Measurements from ENCODE around the gene MGLL.
"Not testable (repeated sequence)": the region's sequence is repeated elsewhere in the genome, so short reads cannot be mapped to it uniquely, and the experiment has no call there.

The MGLL gene

DNA sequence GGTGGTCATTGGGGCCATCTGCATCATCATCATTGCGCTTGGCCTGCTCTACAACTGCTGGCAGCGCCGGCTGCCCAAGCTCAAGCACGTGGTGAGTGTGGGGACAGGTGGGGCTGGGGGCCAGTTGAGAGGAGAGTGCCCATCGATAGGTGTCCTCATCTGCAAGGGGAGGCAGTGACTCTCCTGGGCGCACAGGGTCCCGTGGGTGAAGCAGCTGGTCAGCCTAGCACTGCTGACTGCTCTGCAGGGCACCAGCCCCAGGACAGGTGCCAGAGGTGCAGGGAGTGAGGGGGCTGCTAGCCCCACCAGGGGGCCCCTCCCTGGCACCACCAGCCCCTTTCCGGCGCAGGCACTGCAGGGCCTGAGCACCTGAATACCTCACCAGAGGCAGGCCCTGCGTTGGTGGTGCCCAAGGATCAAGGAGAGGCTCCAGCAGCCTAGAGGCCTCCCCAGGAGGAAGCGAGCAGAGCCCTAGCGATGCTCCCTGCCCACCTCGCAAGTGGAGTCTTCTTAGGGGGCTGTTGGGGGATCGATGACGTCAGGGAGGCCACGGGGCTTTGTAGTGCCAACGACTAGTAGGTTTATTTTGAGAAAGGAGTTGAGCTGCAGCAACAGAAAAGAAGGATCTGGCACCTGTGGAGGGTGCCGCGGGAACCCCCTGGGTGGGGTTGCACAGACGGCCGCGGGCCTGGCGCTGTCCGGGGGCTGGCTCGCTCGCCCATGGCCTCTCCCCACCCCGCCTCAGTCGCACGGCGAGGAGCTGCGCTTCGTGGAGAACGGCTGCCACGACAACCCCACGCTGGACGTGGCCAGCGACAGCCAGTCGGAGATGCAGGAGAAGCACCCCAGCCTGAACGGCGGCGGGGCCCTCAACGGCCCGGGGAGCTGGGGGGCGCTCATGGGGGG is 150.5 kb downstream of the MGLL start:
- peak; percentile 76 for DNase-seq

DNA sequence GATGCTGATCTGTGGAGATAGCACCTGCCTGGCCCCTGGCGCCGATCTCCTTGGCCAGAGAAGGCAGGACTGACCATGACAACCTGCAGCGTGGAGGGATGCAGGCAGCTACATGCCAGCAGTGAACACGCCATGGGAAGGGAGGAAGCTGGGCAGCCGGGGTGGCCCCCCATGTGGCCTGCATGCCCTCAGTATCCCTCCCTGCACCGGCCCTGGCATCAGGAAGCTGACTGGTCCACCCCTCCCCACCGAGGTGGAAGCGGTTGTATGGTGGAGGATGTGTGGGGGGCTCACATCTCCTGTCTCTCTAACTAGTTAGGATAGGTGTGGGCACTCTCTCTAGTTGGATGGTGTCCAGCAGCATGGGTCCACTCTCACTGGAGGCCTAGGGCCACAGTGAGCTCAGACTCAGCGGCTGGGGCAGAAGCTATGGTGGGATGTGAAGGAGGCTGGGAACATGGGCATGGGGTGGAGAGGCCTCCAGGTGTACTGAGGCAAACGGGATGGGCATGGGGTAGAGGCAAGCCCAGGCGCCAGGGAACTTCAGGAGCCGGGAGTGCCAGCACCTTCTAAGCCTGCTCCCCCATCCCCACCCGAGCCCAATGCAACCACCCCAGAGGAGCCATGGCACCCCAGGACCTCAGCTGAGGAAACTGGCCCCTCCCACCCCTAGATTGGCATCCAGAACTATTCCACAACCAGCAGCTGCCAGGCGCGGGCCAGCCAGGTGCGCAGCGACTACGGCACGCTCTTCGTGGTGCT is 151.4 kb downstream of the MGLL start:
- peak; percentile 50 for DNase-seq

DNA sequence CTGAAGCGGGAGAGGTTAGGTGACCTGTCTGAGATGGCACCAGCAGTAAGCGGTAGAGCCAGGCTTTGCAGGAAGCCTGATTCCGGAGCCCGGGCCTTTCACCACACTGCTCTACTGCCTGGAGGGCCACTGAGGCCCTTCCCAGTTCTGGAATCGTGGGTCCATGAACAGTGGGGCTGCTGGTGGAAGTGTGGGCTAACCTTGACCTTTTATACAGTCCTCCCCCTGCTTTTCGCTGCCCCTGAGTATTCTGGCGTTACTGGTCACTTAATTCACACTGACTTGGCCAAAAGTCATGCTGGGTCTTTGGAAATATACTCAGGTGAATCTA is 152.1 kb downstream of the MGLL start:
- DNase-seq: no peak

DNA sequence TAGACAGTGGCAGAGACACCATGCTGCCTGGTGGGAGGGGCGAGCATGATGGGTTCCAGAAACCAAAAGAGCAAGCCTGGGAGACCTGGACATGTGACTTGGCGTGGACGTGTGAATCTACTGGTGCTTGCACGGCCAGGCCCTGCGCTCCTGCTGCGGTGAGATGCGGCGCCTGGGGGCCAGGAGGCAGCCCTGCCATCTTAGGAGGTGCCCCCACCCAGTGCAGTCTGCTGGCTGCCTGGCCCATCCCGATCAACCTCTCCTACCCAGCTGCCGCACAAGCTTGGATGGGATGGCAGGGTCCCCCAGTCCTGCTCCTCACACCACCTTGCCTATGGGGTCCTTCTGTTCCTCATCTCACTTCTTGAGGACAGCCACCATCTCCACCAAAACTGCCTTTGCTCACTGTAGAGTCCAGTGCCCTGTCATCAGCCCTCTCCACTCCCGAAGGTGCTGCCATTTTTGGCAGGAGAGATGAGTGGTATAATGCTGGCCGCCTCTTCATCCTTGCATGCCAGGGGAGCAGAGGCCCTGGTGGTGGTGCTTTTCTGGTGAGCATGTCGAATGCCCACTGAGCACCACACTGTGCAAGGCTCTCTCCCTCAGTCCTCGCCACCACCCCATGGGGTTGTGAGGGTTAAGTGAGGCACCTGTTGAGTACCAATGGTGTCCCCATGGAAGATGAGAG is 152.6 kb downstream of the MGLL start:
- DNase-seq: no peak

DNA sequence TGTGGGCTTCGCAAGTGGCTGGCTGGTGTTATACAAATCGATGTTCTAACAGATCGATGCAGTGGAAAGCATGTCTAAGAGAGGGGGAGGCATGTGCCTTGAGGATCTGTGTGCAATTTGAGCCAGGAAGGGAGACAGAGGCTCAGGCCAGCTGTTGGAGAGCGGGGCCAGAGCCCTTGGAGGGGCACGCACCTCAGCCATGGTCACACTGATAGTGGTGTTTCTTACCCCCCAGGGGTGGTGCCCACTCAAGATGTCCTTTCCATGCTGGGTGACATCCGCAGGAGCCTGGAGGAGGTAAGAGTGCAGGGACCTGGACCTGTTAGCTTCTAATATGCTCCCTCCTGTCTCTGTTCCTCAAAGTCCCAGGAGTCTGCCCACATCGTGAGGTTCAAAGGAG is 153.4 kb downstream of the MGLL start:
- no peak for DNase-seq

DNA sequence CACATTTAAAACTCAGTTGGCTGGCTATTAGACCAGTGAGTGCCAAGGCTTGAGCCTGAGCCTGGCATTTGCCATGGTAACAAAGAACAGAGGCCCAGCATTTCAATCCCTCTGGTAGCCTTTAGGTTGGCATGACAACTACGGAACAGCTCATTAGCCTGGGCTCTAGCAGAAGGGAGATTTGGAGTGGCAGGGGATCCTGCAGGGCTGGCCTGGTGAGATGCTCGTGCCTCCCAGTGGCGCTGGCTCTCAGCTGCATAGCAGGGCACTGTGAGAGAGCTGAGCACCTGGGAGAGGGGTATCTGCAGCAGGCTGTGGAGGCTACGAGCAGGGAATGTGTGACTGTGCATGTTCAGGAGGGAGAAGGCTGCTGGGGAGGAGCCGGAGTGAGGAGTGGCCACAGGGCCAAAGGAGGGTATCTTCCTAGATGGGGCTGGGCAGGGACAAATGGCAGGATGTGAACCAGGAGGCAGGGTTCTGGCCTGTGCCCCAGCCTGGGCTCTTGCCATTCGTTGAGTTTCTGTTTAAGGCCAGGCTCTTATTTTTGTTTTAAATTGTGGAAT is 155.1 kb downstream of the MGLL start:
- DNase-seq: no peak

DNA sequence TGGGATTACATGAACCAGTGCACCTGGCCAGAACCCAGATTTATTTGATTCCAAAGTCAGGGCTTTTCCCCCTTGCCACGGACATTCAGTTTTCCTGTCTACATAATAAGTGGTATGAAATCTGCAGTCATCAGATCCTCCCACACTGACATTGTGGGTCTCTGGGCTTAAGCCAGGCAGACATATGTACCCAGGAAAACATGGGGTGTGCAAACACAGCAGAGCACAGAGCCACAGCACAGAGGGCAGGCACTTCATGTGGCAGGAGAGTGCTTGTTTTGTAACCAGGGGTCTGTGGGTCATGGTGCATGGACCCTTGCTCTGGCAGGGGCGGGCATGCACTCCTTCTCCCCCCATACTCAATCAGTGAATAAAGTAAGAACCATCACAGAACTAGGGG is 155.6 kb downstream of the MGLL start:
- no peak for DNase-seq

DNA sequence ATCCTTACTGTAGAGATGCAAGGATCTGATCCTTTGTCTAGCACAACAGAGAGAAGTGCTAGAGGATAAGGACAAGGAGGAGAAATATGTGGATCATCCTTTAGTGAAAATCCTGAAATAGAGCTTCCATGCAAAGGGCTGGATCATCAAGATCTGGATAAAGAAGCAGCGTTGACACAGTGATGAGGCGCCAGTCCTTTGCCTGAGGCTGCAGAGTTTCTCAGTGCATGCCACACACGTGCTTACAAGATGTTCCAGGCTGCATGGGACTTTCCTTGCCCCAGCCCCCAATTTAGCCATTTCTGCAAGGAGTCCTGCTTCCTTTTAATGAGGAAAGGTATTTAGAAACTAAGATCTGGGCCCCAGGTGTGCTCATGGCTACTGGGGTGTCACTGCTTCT is 156.7 kb downstream of the MGLL start:
- no peak for DNase-seq

DNA sequence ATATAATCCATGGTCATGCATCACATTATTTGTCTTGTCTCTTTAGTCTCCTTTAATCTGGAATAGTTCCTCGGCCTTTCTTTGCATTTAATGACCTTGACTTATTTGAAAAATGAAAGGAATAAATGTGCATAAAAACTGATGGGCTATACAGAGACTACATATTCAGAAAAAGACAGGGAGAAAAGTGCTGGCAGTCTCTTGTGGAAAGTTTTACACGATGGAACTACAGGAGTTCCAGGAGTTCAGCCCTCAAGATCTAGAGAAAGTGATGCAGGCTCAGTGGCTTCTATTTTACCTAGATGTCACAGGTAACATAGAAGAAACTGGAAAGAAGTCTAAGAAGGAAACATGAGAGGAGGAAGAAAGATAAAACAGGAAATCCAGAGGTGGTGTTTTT is 157.2 kb downstream of the MGLL start:
- no peak for DNase-seq

DNA sequence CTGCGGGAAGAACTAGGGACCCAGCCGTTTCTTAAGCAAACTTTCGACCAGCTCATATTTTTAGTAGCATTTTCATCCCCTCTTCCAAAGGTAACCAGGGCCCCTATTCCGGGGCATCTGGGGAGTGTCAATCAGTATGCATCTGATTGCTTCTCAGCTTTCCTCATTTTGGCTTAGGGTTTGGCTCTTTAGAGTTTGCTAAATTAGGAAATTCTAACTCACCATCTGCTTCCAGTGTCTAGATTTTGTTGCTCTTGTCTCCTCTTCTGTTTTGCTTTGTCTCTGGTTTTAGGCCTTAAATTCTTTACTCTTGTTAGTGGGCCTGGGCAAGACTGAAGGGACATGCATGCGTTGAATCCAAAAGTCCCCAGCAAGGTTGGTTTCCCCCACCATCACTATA is 159.2 kb downstream of the MGLL start:
- DNase-seq: no peak

DNA sequence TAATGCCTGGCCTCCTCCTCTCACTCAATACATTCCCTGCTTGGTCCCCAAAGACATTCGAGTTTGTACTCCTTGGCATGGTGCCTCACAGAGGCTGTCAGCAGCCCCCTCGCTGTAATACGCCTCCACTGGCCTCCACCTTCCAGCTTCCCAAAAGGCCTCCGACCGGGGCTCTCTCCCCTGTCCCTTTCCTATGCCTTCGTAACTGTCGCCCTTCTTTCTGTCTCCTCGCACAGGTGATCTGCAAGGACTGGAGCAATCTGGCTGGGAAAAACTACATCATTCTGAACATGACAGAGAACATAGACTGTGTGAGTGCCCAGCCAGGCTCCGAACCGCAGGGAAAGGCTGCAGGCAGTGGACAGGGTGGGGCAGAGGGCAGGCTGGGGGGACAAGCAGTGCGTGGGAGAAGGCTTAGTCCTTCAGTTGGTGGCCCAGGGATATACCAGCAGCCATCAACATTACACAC is 160.3 kb downstream of the MGLL start:
- DNase-seq: no peak

DNA sequence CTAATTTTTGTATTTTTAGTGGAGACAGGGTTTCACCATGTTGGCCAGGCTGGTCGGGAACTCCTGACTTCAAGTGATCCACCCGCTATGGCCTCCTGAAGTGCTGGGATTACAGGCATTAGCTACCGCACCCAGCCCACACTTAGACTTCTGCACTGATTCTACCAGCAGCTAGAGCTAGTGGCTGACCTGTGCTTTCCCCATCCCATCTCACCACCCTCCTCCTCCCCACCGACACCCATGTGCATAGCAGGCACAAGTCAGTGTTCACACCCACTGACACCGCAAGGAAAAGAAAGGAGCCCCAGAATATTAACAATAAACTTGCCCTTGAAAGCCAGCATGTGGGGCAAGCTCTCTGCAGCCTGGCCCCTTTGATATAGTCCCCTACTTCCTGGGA is 160.7 kb downstream of the MGLL start:
- DNase-seq: no peak

DNA sequence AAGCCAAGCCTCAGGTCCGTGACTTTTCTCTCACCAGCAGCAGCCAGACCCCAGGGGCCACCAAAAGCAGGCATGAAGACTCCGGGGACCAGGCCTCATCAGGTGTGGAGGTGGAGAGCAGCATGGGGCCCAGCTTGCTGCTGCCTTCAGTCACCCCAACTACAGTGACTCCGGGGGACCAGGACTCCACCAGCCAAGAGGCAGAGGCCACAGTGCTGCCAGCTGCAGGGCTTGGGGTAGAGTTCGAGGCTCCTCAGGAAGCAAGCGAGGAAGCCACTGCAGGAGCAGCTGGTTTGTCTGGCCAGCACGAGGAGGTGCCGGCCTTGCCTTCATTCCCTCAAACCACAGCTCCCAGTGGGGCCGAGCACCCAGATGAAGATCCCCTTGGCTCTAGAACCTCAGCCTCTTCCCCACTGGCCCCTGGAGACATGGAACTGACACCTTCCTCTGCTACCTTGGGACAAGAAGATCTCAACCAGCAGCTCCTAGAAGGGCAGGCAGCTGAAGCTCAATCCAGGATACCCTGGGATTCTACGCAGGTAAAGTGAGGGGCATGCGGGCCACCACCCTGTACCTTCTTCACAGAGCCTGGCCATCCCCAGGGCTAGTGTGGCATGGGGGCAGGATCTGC is 161.6 kb downstream of the MGLL start:
- DNase-seq: no peak

DNA sequence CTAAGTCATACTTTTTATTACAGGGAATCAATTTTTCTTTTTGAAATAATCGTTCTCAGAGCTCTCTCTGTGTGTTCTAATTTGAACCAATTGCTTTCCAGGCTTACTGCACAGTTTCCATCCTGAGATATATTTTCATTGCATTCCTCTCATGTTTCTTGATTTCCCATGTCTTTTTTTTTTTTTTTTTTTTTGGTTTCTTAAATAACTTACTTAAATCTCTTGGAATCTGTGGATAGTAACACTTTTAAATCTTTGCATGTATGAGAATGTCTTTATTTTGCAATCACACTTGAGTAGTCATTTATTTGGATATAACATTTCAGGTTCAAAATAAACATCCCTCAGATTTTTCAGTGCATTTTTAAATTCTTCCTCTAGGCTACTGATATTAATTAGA is 164.1 kb downstream of the MGLL start:
- DNase-seq: no peak

DNA sequence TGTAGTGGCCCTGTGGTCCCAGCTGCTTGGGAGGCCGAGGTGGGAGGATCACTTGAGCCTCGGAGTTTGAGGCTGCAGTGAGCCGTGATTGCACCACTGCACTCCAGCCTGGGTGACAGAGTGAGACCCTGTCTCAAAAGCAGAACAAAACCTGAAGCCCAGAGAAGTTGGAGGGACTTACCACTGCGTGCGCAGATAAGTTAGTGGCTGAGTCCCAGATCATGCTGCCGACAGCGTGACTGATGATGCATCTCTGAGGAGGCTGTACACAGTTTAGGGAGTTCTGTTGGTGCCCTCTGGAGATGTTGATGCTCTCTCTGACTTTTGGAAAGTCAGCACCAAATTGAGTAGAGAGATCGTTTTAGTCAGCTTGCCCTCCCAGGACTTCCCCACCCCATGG is 165.4 kb downstream of the MGLL start:
- no peak for DNase-seq

DNA sequence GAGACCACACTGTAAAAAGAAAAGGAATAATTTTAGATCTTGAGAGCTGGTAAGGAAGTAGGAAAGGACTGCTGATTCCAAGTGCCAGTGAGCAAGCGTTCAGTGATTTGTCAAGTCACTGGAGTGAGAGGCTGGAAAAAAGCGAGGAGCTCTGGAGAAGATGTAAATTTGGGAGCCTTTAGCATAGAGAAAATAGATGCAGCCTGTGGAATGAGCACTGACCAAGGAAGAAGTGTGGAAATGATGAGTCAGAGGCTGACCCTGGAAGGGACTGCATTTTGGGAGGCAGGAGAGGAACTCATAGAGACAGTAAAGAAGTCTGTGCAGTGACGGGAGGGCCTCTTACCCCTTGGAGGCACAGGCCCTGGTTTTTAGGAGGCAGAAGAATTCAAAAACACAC is 166.7 kb downstream of the MGLL start:
- DNase-seq: no peak

DNA sequence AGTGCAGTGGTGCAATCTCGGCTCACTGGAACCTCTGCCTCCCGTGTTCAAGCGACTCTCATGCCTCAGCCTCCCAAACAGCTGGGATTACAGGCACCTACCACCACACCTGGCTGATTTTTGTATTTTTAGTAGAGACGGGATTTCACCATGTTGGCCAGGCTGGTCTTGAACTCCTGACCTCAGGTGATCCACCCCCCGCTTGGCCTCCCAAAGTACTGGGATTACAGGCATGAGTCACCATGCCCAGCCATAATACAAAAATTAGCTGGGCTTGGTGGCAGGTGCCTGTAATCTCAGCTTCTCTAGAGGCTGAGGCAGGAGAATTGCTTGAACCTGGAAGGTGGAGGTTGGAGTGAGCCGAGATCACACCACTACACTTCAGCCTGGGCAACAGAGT is 167.3 kb downstream of the MGLL start:
- DNase-seq: not testable (repeated sequence)

DNA sequence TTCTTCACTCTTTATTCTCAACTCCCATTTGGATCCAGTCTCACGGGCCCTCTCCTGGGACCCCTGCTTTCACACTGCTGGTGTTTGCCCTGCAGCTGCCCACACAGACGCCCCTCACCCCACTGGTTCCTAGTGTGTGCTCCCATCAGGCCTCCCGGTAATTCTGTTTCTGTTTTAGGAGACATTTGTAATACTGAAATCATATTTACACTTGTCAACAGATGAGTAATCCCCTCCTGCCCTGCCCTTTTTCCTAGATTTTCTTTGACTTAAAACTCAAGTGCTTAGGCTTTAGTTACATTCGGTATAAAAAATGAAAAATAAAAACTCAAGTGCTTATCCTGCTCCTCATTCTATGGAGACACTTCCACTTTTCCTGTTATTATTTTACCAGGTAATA is 167.9 kb downstream of the MGLL start:
- no peak for DNase-seq

DNA sequence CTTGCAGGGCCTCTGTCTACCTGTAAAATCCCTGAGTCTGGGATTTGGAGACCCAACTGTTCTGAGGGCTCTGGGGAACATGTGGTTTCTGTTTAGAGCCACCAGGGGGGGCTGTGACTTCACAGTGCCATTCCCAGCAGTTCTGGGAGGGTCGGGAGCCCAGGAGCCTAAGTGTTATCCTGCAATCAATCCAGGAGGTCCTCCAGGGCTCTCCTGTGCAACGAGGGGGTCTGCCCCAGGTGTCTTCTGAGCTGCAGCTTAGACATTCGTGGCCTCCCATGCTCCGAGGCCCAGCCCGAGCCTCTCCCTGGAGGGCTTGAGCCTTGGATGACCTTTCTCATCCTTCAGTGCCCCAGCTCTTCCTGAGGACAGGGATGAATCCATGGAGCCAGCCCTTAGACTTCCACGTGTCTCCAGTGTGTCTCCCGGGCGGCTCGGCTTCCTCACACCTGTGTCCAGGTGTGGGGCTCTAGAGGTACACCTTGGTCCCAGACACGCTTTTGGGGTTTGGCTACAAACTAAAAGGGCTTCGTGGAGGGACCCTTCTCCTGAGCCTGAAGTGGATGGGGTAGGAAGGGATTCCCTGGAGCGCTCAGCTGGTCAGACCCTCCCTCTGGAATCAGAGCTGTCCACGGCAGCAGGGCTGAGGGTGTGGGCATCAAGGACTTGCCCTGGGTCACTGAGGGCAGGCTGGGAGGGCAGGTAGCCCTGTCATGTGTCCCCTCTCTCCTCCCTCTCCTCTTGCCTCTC is 169.9 kb downstream of the MGLL start:
- no peak for DNase-seq

DNA sequence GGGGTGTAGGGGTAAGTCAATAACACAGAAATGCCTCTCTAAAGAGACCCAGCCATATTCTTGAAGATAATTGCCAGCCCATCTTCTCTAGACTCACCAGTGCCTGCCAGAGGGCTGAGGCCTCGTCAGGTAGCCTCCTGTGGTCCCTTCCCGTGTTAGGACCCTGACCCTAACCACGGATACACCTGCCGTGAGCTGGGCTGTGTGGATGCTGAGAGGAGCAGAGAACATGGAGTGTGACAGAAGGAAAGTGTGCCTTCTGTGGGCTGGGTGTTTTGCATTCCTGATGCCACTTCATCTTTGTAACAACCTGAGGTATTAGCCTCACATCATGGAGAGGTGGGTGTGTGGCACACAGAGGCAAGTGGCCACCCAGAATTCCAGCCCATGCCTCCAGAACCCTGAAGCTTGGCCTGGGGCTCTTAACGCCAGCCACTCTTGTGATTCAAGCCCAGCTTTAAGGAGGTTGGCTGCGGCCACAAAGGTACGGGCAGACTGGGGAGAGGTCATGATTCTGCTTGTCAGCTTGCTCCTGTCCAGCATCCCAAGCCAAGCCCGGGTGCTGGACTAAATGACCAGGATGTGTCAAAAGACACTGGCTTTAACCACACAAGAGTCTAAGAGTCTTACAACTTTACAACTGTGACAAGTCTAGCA is 170.7 kb downstream of the MGLL start:
- DNase-seq: no peak

DNA sequence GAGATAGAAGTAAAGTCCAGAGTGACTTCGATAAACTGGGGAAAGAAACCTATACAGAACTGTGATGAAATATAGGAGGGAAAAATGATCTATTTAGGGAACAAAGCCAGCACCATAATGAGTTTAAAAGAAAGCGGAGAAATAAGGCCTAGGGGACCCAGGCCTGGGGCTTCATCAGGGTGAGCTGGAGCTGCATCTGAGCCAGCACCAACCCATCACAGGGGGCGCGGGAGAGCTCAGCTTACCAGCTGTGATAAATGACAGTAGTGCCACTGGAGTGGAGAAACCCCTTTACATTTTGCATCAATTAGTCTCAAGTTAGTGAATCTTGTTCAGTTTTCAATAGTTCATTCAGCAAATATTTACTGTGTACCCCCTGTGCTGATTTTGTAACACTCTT is 172.1 kb downstream of the MGLL start:
- no peak for DNase-seq

DNA sequence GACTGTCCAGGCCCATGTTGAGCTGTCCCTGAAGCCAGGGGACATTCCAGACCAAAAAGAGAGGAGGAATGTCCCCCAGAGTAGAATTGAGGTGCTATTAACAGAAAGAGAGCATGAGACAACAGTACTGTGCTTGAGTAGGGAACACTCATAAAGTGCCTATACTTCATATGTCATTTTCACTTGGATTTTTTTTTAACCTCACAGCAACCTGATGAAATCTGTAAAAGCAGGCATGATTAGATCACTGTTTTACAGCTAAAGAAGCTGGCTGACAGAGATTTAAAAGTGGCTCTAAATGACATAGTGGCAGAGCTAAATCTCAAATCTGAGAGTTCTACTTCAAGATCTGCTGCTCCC is 174.5 kb downstream of the MGLL start:
- no peak for DNase-seq
